Astrocyte (in vitro differentiated cells and primary cell): ENCODE results near the gene PRSS23.

Experiments used
- CTCF ChIP-seq: IDR thresholded peaks from 2 replicates; pipeline ENCODE4 v1.5.1; 2011; ENCODE audit warnings: low read depth, mild to moderate bottlenecking, inconsistent platforms, low read length, moderate library complexity; ENCODE audit not compliant: insufficient read depth
- EZH2 ChIP-seq: IDR thresholded peaks from 2 replicates; pipeline ENCODE4 v1.6.1; 2012; ENCODE audit warnings: mild to moderate bottlenecking, low read length, inconsistent platforms; ENCODE audit not compliant: insufficient read depth

DNA sequence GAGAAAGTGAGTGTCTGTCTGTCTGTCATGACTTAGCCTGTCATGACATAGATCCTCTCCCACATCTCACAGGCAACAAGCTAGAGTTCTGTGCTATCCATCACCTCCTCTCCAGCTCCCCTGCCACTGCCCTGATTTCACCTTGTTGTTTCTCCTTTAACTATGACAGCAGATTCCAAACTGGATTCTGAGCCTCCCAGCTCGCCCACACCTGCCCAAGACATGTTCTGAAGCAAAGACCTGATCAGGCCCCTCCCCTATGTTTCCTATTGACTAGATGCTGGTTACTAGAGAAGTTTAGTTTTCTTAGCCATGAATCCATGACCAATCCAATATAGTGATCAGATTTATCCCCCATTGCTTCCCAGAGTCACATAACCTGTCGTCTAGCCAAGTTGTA, 15.4 kb downstream of the PRSS23 start:
- no peak for TF ChIP-seq CTCF
- TF ChIP-seq EZH2 = no peak
